GM21367 (cell line): ENCODE data around the gene PRM1.
"Not testable (repeated sequence)": the region's sequence is repeated elsewhere in the genome, so short reads cannot be mapped to it uniquely, and the experiment has no call there.

Experiments used
- ATAC-seq: cut with Tn5 transposase; IDR thresholded peaks from one replicate; pipeline ENCODE4 v1.9.1; 2021; ENCODE audit not compliant: unreplicated experiment

Gene PRM1

DNA sequence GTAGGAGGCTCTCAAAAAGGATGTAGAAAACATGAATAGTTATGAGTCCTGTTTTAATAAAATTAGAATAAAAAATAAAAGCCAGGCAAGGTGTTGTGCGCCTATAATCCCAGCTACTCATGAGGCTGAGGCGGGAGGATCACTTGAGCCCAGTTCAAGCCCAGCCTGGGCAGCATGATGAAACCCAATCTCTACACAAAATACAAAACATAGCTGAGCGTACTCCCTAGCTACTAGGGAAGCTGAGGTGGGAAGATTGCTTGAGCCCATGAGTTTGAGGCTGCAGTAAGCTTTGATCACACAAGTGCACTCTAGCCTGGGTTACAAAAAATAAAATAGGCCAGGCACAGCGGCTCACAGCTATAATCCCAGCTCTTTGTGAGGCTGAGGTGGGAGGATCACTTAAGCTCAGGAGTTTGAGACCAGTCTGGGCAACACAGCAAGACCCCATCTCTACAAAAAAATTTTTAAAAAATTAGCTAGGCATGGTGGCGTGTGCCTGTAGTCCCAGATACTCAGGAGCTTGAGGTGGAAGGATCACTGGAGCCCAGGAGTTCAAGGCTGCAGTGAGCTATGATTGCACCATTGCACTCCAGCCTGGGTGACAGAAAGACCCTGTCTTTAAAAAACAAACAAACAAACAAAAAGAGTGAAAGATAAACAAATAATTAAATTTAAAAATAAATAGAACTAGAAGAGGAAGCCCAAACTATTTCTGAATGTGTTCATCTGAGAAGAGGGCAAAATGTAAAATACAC lies 17.2 kb upstream of the PRM1 start:
- ATAC-seq: no peak

DNA sequence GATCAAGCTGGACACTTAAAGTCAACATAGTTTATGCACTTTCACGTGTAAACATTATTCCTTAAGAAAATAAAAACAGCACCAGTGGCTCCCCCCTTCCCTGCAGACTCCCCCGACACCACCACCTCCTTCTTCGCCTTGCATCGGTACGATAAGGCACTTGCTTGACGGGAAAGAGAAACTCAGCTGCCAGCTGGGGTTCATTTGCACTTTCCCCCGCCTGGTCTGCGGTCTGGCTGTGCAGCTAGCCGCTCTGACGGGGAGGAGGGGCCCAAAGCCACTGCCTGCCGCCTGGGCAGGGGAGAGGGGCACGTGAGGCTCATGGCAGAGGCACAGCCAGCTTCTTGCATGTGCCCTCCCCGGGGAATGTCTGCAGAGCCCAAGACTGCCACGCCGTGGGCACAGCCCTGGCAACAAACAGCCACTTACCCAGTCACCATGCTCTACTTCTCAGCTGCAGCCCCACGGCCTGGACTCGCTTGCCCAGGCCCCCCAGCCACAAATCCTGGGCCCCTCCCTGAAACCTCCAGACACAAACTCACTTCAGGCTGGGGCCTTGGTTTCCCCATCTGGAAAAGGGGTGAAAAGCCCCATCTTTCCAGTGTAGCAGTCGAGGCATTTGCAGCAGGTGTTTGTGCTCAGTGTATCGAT lies 16.5 kb upstream of the PRM1 start:
- ATAC-seq: peak; percentile 59

DNA sequence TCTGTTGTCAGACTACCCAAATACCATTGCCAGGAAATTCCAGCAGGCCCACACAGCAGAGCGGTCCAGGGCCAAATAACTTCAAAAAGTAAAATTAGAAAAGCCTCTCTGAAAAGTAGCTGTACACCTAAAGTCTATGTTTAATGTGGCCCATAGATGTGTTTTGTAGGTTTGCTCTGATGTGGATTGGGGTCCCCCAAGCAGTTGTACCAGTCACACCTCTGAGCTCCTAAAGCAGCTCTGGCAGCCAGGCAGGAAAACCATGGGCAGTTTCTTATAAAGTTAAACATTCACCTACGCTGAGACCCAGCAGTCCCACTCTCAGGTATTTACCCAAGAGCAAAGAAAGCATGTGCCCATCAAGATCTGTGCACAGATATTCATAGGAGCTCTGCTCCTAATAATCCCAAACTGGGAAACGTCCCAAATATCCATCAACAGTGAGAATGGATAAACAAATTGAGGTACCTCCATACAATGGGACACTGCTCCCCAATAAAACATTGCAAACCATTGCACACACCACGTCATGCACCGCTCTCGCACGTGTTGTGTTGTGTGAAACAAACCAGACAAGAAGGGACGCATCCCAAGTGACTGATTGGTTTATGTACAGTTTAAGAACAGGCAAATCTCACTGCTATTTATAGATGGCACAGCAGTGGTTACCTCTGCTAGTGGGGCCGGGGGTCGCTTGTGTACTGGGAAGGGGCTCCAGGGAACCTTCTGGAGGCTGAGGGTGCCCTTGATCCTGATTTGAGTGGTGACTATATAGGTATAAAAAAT lies 15.8 kb upstream of the PRM1 start:
- peak; percentile 8 for ATAC-seq

DNA sequence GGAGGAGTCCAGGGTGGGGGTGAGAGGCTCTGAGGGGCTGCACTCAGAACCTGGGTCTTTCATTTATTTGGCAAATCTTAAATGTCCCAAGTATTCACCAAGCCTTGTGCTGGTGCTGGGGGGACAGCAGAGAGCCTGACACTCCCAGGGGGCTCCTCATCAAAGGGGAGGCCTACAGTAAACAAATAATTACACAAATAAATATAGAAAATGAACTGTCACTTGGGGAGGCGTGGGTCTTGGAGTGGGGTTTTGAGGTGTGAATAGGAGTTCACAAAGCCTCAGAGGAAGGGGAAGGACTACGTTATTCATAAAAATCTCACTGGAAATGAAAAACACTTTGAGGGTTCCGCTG lies 15.2 kb upstream of the PRM1 start:
- ATAC-seq: no peak

DNA sequence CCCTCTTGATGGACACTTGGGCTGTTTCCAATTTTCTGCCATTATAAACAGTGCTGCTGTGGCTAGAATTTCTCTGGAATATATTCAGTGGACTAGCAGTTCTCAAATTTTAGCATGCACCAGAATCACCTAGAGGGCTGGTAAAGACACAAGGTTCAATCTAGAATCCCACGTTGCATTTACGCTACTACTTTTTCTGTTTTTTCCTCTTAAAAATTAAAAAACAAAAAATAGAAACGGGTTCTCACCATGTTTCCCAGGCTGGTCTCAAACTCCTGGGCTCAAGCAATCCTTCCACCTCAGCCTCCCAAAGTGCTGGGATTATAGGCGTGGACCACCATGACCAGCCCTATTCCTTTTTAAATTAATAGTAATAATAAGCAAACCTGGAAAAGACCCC lies 14.5 kb upstream of the PRM1 start:
- no peak for ATAC-seq

DNA sequence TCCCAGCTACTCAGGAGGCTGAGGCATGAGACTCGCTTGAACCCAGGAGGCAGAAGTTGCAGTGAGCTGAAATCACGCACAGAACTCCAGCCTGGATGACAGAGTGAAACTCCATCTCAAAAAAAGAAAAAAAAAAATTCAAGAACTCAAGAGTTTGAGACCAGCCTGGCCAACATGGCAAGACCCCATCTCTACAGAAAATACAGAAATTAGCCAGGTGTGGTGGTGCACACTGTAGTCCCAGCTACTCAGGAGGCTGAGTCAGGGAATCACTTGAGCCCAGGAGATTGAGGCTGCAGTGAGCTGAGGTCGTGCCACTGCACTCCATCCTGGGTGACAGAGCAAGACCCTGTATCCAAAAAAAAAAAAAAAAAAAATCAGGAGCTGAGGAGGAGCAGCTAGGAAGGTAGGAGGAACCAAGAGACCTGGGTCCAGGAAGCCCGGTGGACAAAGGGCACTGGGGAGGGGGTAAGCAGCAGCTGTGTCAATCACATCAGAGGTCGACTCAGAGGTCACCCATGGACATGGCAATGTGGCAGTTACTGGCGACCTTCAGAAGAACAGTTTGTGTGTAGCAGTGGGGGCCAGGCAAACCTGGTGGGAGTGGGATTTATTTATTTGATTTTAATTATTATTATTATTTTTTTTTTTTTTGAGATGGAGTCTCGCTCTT lies 11.1 kb upstream of the PRM1 start:
- no peak for ATAC-seq

DNA sequence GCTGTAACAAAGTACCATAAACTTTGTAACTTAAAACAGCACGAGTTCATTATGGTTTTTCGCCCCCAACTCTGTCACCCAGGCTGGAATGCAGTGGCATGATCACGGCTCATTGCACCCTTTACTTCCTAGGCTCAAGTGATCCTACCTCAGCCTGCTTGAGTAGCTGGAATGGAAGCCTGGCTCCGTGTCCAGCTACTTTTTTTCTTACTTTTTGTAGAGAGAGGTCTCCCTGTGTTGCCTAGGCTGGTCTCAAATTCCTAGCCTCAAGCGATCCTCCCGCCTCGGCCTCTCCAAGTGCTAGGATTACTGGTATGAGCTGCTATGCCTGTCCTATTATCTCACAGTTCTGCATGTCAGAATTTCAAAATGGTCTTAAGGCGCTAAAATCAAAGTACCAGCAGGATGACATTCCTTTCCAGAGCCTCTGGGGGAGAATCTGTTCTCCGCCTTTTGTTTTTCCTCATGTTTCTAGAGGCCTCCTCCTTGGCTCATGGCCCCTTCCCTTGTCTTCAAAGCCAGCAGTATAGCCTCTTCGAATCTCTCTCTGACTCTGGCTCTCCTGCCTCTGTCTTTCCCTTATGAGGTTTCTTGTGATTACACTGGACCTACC lies 10.1 kb upstream of the PRM1 start:
- ATAC-seq: no peak

DNA sequence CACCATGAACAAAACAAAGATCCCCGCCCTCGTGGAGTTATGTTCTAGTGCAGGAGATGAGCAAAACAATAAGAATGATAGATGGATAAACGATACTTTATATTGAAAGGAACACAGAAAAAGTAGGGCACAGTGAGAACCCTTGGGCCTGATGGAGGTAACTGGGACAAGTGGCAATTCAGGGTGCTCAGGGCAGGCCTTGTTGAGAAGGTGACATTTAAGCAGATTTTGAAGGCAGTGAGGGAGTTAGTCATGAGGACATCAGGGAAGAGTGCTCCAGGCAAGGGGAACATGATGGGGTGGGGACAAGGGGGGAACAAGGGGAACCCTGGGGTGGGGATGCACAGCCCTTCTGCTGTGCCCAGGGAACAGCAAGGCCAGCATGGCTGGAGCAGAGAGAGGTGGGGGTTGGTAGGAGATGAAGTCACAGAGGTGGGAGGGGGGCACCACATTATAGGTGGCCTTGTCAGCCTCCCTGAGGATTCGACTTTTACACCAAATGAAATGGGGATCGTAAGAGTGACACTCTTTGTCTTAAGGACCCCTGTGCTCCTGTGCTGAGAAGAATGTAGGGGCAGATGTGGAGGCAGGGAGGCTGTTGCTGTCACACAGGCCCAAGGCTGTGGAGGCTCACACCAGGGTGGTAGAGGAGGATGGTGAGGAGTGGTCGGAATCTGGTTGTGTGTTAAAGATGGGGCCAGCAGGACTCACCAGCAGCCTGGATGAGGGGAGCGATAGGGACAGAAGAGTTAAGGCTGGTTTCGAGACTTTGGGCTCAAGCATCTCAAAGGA lies 9.2 kb upstream of the PRM1 start:
- no peak for ATAC-seq

DNA sequence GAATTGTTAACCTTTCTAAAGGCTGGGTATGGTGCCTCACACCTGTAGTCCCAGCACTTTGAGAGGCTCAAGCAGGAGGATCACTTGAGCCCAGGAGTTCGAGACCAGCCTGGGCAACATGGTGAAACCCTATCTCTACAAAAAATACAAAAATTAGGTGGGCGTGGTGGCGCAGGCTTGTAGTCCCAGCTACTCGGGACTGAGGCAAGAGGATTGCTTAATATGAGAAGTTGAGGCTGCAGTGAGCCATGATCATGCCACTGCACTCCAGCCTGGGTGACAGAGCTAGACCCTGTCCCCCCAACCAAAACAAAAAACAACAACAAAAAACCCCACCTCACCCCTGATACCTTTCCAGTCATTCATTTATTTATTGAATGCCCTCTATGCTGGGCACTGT lies 8.6 kb upstream of the PRM1 start:
- ATAC-seq: not testable (repeated sequence)

DNA sequence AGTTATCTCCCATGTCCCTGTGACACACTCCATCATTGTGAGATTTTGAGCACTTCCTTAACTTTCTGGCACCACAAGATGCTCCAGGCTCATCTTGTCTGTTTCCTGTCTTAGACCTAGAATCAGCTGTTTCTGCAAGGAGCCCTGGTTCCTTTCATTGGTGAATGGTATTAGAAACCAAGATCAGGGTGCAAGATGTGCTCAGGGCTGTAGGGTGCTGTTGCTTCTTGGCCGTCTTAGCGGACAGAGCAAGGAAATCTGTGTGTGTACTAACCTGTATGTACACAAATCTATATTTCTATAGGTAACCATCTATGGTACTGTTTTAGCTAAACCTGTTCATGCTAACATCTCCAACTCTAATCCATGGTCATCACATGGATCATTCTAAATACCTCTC lies 8.1 kb upstream of the PRM1 start:
- ATAC-seq: no peak

DNA sequence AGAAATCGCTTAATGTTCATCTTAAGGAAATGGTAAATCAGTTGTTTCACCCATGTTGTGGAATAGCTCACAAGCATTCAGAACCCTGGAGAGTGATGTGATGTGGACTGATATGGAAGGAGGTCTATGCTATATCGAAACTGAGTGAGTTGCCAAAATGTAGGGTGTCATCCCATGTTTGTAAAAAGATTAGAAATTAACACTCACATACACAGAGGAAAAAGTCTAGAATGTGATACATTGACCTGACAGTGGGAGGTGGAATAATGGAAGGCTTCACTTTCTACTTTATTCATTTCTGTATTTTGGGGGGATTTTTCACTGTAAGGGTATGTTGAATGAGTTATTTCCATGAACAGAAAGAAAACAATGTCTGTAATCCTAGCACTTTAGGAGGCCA lies 4.7 kb upstream of the PRM1 start:
- ATAC-seq: no peak

DNA sequence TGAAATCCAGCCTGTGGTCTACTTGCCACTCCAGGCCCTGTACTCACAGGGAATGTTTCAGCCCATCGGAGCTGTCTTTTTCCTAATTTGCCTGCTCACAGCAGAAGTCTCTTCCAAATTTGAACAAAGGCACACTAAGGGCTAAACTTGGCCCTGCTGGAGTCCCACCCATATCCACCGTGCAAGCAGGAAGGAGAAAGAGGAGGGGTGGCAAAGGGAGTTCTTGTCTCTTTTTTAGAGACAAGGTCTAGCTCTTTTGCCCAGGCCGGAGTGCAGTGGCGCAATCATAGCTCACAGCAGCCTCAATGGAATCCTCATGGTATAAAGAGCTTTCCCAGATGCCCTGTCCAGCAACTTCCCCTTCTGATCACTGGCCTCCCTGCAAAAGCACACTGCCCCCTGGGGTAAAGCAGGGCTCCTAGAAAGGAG lies 2.7 kb upstream of the PRM1 start:
- no peak for ATAC-seq

DNA sequence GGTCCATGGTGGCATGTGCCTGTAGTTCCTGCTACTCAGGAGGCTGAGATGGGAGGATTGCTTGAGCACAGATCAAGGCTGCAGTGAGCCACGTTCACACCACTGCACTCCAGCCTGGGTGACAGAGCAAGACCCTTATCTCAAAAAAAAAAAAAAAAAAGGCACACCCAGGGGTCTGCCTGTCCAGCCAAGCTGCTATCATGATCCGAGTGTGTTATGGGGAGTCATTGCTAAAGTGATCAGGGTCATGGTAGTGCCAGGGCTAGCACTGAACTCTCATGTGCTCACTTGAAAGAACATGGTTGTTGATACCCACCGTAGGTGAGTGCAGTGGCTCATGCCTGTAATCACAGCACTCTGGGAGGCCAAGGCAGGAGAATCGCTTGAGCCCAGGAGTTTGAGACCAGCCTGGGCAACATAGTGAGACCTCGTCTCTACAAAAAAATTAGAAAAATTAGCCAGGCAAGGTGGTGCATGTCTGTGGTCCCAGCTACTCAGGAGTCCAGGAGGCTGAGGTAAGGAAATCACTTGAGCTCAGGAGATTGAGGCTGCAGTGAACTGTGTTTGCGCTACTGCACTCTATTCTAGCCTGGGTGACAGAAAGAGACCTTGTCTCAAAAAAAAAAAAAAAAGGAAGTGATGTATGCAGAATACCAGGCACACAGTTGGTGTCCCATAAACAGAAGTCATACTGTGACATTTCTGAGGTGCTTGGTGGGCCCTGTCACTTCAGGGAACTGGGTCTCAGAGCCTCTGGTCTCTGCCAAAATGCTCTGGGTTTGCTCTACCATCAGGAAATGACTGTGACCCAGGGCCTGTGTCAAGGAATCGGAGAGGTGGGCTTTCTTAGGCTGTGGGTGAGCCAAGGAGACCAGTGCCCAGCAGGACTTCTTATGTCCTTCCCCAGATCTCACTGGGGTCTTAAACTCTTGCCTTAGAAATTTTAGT lies 2.2 kb downstream of the PRM1 start:
- ATAC-seq: no peak

DNA sequence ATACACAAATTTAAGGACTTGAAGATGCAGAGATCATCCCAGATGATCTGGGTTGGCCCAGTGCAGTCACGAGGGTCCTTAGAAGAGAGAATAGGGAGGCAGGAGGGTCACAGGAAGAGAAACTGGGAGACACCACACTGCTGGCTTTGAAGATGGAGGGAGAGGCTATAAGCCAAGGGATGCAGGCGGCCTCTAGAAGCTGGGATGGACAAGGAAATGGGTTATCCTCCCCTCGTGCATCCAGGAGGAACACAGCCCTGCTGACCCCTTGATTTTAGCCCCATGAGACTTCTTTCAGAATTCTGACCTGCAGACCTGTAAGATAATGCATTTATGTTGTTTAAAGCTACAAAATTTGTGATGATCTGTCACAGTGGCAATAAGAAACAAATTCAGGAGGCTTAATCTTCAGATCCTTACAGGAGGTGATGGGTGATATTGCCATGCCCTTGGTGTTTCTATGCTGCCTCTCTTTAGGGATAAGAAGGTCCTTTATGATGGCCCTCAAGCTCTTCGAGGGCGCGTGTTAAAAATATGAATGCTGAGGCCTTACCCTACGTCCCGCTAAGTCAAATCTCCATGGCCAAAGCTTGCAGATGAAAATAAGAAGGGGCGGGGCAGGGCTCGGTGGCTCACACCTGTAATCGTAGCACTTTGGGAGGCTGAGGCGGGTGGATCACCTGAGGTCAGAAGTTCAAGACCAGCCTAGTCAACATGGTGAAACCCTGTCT lies 3.4 kb downstream of the PRM1 start:
- ATAC-seq: no peak

DNA sequence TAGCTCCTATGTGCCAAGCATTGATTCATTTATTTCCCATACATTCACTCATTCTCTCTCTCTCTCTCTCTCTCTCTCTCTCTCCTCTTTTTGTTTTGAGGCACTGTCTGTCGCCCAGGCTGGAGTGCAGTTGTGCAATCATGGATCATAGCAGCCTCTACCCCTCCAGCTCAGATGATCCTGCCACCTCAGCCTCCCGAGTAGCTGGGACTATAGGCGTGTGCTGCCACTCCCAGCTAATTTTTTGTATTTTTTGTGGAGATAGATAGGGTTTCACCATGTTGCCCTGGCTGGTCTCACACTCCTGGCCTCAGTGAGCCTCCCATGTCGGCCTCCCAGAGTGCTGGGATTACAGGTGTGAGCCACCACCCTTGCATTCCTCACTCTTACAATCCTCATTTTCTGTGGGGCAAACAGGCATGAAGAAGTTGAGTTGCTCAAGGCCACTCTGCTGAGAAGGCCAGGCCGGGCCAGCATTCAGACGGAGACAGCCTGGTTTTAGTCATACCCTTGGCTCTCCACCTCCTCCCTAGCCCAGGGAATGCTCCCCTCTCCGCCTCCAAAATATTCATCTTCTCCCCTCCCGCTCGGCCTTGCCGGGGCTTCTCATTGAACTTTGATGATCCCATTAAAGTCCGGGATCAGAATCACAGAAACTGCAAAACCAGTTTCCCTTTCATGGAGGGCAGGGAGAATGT lies 4.1 kb downstream of the PRM1 start:
- no peak for ATAC-seq

DNA sequence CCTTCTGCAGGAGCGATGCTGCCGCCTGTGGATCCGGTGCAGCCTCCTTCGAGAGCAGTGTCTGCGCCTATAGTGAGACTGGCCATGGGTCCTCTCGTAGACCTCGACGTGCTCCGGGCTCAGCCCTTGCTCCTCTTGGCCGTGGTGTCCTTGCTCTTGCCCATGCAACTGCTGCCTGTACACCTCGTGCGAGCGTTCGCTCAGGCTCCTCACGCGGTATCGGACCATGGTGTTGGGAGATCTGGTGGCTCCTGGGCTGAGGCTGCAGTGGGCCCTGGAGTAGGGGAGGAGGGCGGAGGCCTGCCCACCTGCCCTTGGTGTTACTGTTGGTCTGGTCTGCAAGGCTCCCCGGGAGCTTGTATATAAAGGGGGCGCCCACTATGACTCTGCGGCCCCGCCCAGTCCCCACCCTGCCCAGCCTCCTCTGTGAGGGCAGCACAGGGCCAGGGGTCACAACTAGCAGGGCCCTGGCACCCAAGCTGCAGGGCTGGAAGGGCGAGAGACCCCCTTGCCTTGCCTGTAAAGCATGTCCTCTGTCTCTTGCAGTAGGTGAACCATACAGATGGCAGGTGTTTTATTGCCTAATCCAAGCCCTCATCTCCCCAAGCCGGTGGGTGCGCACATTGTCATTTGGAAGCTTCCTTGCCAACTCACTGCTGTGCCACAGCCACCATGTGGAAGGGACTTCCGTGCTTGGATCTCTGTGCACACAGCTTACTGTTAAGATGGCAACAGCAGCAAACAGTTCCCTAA lies 4.8 kb downstream of the PRM1 start, which contains the start of gene PRM2:
TSS of gene PRM2 (minus strand) at position 338 of the 753 bp plus-strand sequence. CDS start at position 228, 110 bp downstream.
- no peak for ATAC-seq

DNA sequence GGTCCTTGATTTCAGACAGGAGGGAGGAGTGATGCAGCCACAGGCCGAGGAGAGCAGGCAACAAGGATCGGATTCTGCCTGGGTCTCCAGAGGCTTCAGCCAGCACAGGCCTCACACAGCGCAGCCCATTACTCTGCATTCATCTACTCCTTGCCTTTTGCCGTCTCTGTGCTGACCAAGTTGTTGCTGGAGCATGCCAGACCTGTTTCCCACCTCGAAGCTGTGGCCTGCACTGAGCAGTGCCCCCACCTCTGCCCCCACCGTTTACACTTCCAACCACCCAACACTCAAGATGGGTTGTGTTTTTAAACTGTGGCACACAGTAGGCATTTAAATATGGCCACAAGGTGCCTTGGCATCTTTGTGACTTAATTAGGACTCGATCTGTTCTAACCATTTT lies 6.2 kb downstream of the PRM1 start:
- ATAC-seq: no peak
